HepG2 (cell line): Measurements from ENCODE around the gene POLR1C. TPM values are rescaled to one million over a fixed set of nuclear protein-coding genes. Genes with fewer than 3 reads are reported as not detected.

Experiments used
- ATAC-seq: fragments of 200-7000 bp; cut with Tn5 transposase; 3 replicates; pipeline ENCODE4 v1.9.1; 2020; ENCODE audit warnings: mild to moderate bottlenecking, moderate library complexity
- BruUV-seq: library from RNA; stranded (reverse); fragments of 400-500 nt; replicated peaks from 2 replicates; lab custom pipeline; 2021; lab: Mats Ljungman, UMichigan
- CTCF ChIA-PET: fragments of 300-600 bp; formaldehyde crosslinking; extraction: SDS; loops from one replicate; lab custom pipeline; 2021; ENCODE audit warnings: low total read pairs, inconsistent platforms, low intra/inter-chr PET ratio; lab: Yijun Ruan, JAX
- POLR2A ChIA-PET: fragments of 350-600 bp; sonication (Branson Sonifier 250); formaldehyde crosslinking; loops from one replicate; lab custom pipeline; 2020; ENCODE audit warnings: antibody characterized with exemption, inconsistent platforms; lab: Yijun Ruan, JAX
- DNase-seq: peaks from one replicate; pipeline ENCODE4 v3.0.0-alpha.2; 2015; ENCODE audit warnings: low spot score
- FAIRE-seq: peaks from 3 replicates; lab custom pipeline; 2011; peaks lifted over from hg19 to GRCh38; lab: Jason Lieb, UNC
- H2AFZ ChIP-seq: one replicate; pipeline ENCODE4 v1.6.1; 2011; ENCODE audit warnings: low read length, inconsistent platforms
- H3K27ac ChIP-seq: fragments of 300-600 bp; 3 replicates; pipeline ENCODE4 v1.8.0; 2011; ENCODE audit warnings: mixed run types, mild to moderate bottlenecking, mixed read lengths, low read length, inconsistent platforms; ENCODE audit not compliant: insufficient read depth; ENCODE audit errors: extremely low read length
- H3K27me3 ChIP-seq, 2 experiments: fragments of 200-600 bp in 1 of 2; 2 replicates in 1 of 2; 3 replicates in 1 of 2; pipeline versions ENCODE4 v1.6.0 to v1.8.0; 2011; ENCODE audit warnings: low read length in 2 of 2, mild to moderate bottlenecking in 2 of 2, moderate library complexity in 2 of 2, inconsistent platforms in 1 of 2; ENCODE audit not compliant: insufficient read depth in 2 of 2, control insufficient read depth in 1 of 2
- H3K36me3 ChIP-seq, 2 experiments: fragments of 200-600 bp in 1 of 2; replicated peaks in 1 of 2; 2 replicates in 1 of 2; 3 replicates in 1 of 2; pipeline versions ENCODE4 v1.5.1 to v1.8.0; 2011; ENCODE audit warnings: low read length in 2 of 2, inconsistent platforms in 1 of 2; ENCODE audit not compliant: insufficient read depth in 2 of 2, control insufficient read depth in 1 of 2
- H3K4me1 ChIP-seq: 2 replicates; pipeline ENCODE4 v1.5.1; 2012; ENCODE audit warnings: low read length, inconsistent platforms; ENCODE audit not compliant: insufficient read depth
- H3K4me2 ChIP-seq: 2 replicates; pipeline ENCODE4 v1.6.0; 2011; ENCODE audit warnings: low read depth, low read length, inconsistent platforms
- H3K4me3 ChIP-seq, 3 experiments: fragments of 200-600 bp in 1 of 3; sonication (generic), shearing (Covaris generic) in 1 of 3; replicated peaks in 1 of 3; 2 replicates each; pipeline ENCODE4 v1.5.1; 2011 to 2016; ENCODE audit warnings: low read length in 3 of 3, inconsistent platforms in 2 of 3, low read depth in 2 of 3, mild to moderate bottlenecking in 2 of 3, control low read depth in 1 of 3, mixed read lengths in 1 of 3; ENCODE audit not compliant: insufficient read depth in 1 of 3
- H3K79me2 ChIP-seq: one replicate; pipeline ENCODE4 v1.6.1; 2011; ENCODE audit warnings: low read length, inconsistent platforms; ENCODE audit not compliant: insufficient read depth
- H3K9ac ChIP-seq: 2 replicates; pipeline ENCODE4 v1.6.0; 2011; ENCODE audit warnings: mild to moderate bottlenecking, low read depth, low read length, inconsistent platforms; ENCODE audit not compliant: insufficient read depth
- H3K9me3 ChIP-seq: 2 replicates; pipeline ENCODE4 v1.5.1; 2012; ENCODE audit warnings: mild to moderate bottlenecking, low read length
- H4K20me1 ChIP-seq: 2 replicates; pipeline ENCODE4 v1.6.0; 2011; ENCODE audit warnings: inconsistent platforms, mild to moderate bottlenecking, low read length, moderate library complexity; ENCODE audit not compliant: insufficient read depth
- DNMT3B ChIP-seq: conservative IDR thresholded peaks from 2 replicates; pipeline ENCODE4 v1.6.1; 2016; ENCODE audit warnings: missing biosample characterization, control low read depth
- GATAD1 ChIP-seq: IDR thresholded peaks from 2 replicates; pipeline ENCODE4 v1.6.1; 2016; ENCODE audit warnings: missing genetic modification reagents, missing compliant biosample characterization
- MAX ChIP-seq: IDR thresholded peaks from 2 replicates; pipeline ENCODE4 v1.6.1; 2012; ENCODE audit warnings: inconsistent platforms
- ZNF3 ChIP-seq: IDR thresholded peaks from 2 replicates; pipeline ENCODE4 v1.7.0; 2017; ENCODE audit warnings: inconsistent platforms
- ZNF513 ChIP-seq: sonication (generic); formaldehyde crosslinking; conservative IDR thresholded peaks from 2 replicates; pipeline ENCODE4 v1.5.0; 2020; ENCODE audit warnings: missing genetic modification reagents
- WGBS: methylation state at CpG from one replicate; pipeline ENCODE4 v1.1.6; 2017; ENCODE audit warnings: low lambda C conversion rate; 5-methylcytosine and 5-hydroxymethylcytosine counted together
- in situ Hi-C: cut with HindIII; loops from 2 replicates; pipeline ENCODE4 v1.10.0; 2017; ENCODE audit warnings: low pct_unique_long_range_greater_than_20kb; ENCODE audit not compliant: extremely low pct_ligation_motif_present
- intact Hi-C: fragments of 100-400 bp; cut with micrococcal nuclease; formaldehyde crosslinking; loops from one replicate; pipeline ENCODE4 v1.10.0; 2022; ENCODE audit not compliant: unreplicated experiment
- polyA plus RNA-seq, 8 experiments: library from polyadenylated mRNA; depleted of rRNA in 3 of 8; stranded (reverse) in 7 of 8; unstranded in 1 of 8; fragments of >200 nt; fragmentation: Illumina TruSeq in 4 of 8; extraction: Trizol in 4 of 8; gene quantifications; 2 replicates each; pipeline versions ENCODE4 v1.2.1 to v1.2.3, GENCODE V29; 2011 to 2016; ENCODE audit warnings: low read depth in 4 of 8, missing spikeins in 1 of 8, mixed read lengths in 1 of 8; ENCODE audit not compliant: insufficient read depth in 1 of 8
- total RNA-seq, 5 experiments: library from RNA; depleted of rRNA; stranded (reverse); fragments of >200 nt; fragmentation: Illumina TruSeq; extraction: Trizol; gene quantifications; 2 replicates each; pipeline ENCODE4 v1.2.3, GENCODE V29; 2016; ENCODE audit warnings: low read depth in 1 of 5
- TF ChIP-seq, protein P1 (sequence below): sonication (generic); formaldehyde crosslinking; IDR thresholded peaks from 2 replicates; pipeline ENCODE4 v1.4.0; 2020; ENCODE audit warnings: mild to moderate bottlenecking, missing genetic modification reagents

The POLR1C gene
- total and polyA plus RNA-seq, 2 of the 13 experiments (the other 11 are each of a cell fraction or from before 2014, with no cell fraction given), result 62.6 to 72.2 TPM

GRCh38 chr6:43468748-43469681 is 47.9 kb upstream of the POLR1C start:
- no peak overlapping the region for H3K4me2 ChIP-seq
- DNase-seq, result no peak
- BruUV-seq, result no TSS peak
- H3K9ac ChIP-seq, result no peak overlapping the region
- TF ChIP-seq DNMT3B (CRISPR knock-in tag) (no peak), ZNF513 (CRISPR knock-in tag) (no peak), MAX (no peak), GATAD1 (no peak), ZNF3 (no peak)
- TF ChIP-seq, protein P1, sequence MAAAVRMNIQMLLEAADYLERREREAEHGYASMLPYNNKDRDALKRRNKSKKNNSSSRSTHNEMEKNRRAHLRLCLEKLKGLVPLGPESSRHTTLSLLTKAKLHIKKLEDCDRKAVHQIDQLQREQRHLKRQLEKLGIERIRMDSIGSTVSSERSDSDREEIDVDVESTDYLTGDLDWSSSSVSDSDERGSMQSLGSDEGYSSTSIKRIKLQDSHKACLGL, result no peak
- FAIRE-seq, result no peak
- H3K27me3 ChIP-seq, result peaks cover 0 to 17% of the 10 kb centered on the region in 2 experiments; a peak in 2 of 5 replicates
- in situ Hi-C loops (no loop called here), intact Hi-C loops (no loop called here)
- H3K4me1 ChIP-seq, result no peaks in the 10 kb centered on the region; the same call in 1 of the 2 replicates
- H3K27ac ChIP-seq, result no peak overlapping the region
- H2AFZ ChIP-seq, result no peak overlapping the region
- POLR2A ChIA-PET, result interaction anchor here (0.6 kb wide), 1 partner anchor 12 kb away, joined by 3 read pairs; no protein-coding TSS in a partner anchor
- no peak overlapping the region for H3K4me3 ChIP-seq
- CTCF ChIA-PET, result interaction anchor here (0.5 to 1.1 kb wide), 2 partner anchors 12 to 27 kb away, joined by 3 read pairs; no protein-coding TSS in a partner anchor
- no peaks in the 10 kb centered on the region for H3K9me3 ChIP-seq
- peak; percentile 26 for ATAC-seq
- no peaks in the 10 kb centered on the region for H3K36me3 ChIP-seq
- no peaks in the 10 kb centered on the region for H4K20me1 ChIP-seq
- WGBS, result 44% methylated on average over 10 of the region's 13 CpGs
- H3K79me2 ChIP-seq, result no peaks in the 10 kb centered on the region
